T-helper 2 cell treated with Interferon-gamma antibody and Interleukin-4, amounts not matched to agents 100 ng/mL and 5 ng/mL, for 36 hours (primary cell): ENCODE results near the gene ALDH1L1. TPM values are rescaled to one million over a fixed set of nuclear protein-coding genes. Genes with fewer than 3 reads are reported as not detected.

Experiments
- intact Hi-C: fragments of 100-400 bp; cut with micrococcal nuclease; formaldehyde crosslinking; loops from one replicate; pipeline ENCODE4 v1.15.1; 2023
- total RNA-seq: library from RNA; stranded (reverse); gene quantifications from 2 replicates; pipeline ENCODE4 v1.2.3, GENCODE V29; 2022

The ALDH1L1 gene
- total RNA-seq, 1 donor from 2014 or later = not detected

- intact Hi-C loops = loop anchor here (1.0 kb wide), 1 partner anchor 255 kb away; no protein-coding TSS in a partner anchor
These were observed 46.0 kb downstream of the ALDH1L1 start for GRCh38 chr3:126134219-126134975.

DNA sequence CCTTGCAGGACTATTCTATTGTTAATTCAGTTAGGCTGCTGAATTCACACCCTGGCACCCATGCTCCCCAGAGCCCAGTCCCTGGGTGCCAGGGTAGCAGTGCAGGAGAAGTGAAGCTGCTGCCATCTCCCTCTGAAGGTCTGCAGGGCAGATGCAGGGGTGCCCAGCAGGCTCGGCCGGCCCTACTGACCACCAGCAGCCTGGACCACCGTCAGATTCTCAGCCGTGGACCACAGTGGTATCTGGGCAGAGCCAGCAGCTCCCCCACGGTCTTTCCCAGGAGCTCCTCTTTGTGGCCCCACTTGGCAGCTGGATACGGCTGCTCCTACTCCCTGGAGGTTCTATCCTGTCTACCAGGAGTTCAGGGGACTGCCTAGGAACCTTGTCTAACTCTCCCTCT, 46.8 kb downstream of the ALDH1L1 start:
- intact Hi-C loops = loop anchor here (1.0 kb wide), 1 partner anchor 256 kb away; no protein-coding TSS in a partner anchor

GRCh38 chr3:126132751-126133511, 47.5 kb downstream of the ALDH1L1 start:
- intact Hi-C loops = no loop called here

- intact Hi-C loops = no loop called here
These were observed 48.3 kb downstream of the ALDH1L1 start for GRCh38 chr3:126131881-126132750.

DNA sequence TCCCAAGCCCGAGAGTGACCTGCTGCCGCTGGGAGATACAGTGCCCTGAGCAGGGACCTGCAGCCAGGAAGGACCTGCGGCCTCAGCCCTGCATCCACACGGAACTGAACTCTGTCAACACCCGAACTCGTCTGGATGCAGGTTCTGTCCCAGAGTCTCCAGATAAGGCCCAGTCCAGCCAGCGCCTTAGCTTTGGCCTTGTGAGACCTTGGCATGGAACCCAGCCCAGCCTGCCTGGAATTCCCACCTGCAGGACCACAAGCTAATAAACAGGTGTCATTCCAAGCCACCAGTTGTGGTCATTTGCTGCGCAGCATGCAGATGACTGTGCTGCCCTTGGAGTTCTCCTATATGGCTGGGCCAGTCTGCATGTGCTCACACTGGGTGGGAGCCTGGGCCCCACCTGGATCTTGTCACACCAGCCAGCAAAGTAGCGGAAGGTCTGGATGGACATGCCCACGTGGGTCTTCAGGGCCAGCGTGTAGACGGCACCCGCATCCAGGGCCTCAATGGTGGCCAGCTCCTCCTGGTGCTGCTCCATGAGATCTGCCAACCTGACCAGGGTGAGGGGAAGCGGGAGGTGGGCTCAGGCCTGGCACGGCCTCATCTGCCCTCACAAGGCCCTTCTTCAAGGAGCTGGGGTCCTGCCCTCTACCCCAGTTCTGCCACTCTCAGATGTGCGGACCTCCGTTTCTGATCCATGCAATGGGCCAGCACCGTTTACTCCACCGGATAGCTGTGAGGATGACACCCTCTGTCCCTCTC, 49.2 kb downstream of the ALDH1L1 start:
- intact Hi-C loops = no loop called here

- intact Hi-C loops = no loop called here
These were observed 50.1 kb downstream of the ALDH1L1 start for GRCh38 chr3:126130081-126130855.

- intact Hi-C loops = no loop called here
These were observed 50.9 kb downstream of the ALDH1L1 start for GRCh38 chr3:126129398-126129891.

DNA sequence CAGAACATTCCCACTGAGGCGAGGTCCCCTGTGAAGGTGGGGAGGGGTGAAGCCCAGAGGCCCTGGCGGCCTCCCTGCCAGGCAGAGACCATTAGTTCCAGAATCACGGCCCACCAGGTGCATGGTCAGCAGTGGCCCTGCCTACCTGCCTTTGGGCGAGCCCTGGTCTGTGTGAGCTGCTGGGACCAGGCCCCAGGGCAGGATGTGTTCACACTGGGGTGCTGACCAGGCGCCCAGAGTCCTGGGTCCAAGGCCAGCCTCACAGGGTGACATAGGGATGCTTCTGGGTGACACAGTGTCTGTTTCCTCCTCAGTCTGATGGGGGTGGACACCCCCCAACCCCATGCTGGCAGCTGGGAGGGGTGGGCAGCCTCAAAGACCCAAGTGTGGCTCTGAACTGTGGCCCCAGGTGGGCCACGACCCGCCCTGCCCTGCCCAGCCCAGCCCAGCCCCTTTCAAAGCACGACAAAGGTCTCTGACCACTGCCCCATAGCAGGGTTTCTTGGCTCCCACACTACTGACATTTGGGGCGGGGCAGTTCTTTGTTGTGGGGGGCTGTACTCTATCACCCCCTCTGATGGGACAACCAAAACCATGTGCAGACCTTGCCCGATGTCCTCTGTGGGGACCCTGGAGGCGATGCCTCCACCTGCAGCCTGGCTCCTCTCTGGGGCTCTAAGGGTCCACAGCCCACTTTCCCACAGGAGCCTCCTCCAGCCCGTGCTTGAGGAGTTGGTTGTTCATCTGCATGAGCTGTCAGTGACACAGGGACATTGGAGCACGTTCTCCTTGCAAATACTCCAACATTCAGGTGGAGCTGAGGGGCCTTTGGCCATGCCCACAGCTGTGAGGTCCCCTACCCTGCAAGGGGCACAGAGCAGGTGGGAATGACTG, 51.6 kb downstream of the ALDH1L1 start:
- intact Hi-C loops = no loop called here

DNA sequence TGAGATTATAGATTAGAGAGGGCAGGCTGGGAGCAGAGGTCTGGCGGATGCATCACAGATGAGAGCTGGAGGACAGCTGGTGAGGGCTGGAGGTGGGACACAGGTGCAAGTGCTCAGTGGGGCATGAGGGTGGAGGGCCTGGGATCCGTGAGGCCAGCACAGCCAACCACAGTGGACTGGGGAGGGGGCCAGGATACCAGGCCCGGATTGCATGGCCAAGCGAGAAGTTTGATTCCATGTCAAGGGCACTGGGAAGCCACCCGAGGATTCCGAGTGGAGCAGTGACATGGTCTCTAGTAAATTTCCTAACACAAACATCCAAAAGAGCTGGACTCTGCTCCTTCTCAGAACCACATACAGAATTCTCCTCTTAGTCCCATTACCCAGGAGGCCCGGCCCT, 52.5 kb downstream of the ALDH1L1 start:
- intact Hi-C loops = no loop called here

DNA sequence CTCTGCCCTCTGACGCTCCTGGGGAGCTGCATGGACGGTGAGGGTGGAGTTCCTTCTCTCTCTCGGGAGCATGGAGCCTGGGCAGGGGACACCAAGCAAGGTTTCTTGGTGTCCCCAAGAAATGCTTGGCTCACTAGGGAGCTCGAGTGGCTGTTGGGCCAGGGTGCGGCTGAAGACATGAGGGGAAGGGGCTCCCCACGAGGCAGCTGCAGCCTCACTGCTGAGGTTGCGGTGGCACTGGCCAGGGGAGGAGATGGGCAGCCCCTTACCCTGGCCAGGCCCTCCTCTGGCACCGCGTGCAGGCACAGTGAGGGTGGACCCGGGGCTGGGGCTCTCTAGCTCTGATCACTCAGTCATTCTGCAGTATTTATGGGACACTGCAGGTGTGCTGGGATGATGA, 52.9 kb downstream of the ALDH1L1 start:
- intact Hi-C loops = no loop called here

GRCh38 chr3:126126811-126127431, 53.5 kb downstream of the ALDH1L1 start:
- intact Hi-C loops = no loop called here

DNA sequence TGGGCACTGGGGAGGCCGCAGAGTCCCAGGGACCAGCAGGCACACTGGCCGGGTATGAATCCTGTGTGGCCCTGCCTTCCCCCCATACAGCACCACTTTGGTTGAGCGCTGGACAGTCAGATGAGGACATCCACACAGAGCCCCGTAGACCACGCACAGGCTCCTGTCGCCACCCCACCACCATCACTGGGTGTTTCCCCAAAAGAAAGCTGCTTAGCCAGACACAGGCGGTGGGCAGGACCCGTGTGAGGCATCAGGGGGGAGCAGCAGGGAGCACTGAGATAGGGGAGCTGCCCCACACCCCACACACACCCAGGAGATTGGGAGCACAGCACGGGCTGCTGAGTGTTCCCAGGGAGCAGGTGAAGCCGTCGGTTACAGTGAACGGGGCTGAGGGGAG, 54.1 kb downstream of the ALDH1L1 start:
- intact Hi-C loops = no loop called here

GRCh38 chr3:126125781-126126251, 54.6 kb downstream of the ALDH1L1 start:
- intact Hi-C loops = no loop called here

- intact Hi-C loops = no loop called here
These were observed 55.0 kb downstream of the ALDH1L1 start for GRCh38 chr3:126125341-126125740.

- intact Hi-C loops = no loop called here
These were observed 55.5 kb downstream of the ALDH1L1 start for GRCh38 chr3:126124896-126125295.

DNA sequence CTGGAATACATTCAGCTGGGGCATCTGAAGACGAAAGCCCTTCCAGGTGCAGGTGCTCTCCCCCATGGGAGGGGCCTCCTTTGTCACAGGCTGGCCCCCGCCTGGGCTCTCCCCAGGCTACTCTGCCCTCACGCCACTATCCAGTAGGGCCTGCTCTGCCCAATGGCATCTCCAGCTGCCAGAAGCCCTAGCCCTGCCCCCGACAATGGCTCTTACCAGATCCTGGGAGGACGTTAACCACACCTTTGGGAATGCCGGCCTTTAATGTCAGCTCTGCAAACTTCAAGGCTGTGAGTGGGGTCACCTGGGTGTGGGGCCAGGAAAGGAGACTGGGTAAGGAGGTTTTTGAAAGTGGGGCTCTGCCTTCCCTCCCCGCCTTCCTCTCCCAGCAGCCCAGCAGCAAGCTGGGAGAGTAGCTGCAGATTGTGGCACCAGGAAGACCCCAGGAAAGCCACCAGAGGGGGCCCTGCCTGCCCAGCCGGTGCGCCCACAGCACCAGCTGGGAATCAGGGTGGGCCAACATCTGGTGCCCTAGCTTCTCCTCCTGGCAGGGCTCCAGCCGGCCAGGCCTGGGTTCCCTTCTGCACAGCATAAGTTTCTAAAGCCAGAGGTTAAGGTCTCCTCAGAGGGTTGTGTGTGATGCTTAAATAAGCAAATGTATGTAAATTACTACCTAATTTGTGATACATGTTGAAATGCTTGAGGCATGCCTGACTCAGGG, 56.1 kb downstream of the ALDH1L1 start:
- intact Hi-C loops = no loop called here

DNA sequence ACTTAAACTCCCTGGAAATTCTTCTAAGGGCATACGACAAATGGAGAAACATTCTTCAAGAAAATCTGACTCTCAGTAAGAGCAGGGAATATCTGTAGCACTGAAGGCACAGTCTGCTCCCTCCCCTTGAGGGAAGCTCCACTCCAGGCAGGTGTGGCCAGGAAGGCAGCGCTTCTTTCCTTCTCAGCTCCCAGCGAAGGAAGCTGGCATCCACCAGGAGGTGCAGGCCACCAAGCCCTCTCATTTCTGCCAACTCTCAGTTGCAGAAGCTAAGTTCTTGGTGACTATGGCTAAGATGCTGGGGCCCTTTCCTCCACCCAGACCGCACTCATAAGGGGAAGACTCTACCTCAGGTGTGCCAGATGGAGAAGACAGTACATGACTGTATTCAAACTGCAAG, 58.8 kb downstream of the ALDH1L1 start:
- intact Hi-C loops = no loop called here

GRCh38 chr3:126121074-126121473, 59.3 kb downstream of the ALDH1L1 start:
- intact Hi-C loops = no loop called here
